Cardiac fibroblast (primary cell): Measurements from ENCODE around the gene YPEL4.
A peak's percentile ranks its signal among the peaks of the same experiment; 100 is the strongest.
"Not testable (repeated sequence)": the region's sequence is repeated elsewhere in the genome, so short reads cannot be mapped to it uniquely, and the experiment has no call there.

Experiments
- DNase-seq, 2 donors: peaks; one replicate each; pipeline versions ENCODE4 v3.0.0 to v3.0.0-alpha.2; 2010; ENCODE audit warnings: low read depth in 2 of 2
- H3K4me3 ChIP-seq, 2 donors: replicated peaks in 1 of 2; 1 replicate in 1 of 2; 2 replicates in 1 of 2; pipeline ENCODE4 v1.5.1; 2011; ENCODE audit warnings: low read depth in 2 of 2, low read length in 2 of 2, mild to moderate bottlenecking in 2 of 2, moderate library complexity in 1 of 2
- TF ChIP-seq, protein P1 (sequence below): IDR thresholded peaks from one replicate; pipeline ENCODE4 v1.5.1; 2011; ENCODE audit warnings: low read depth, mild to moderate bottlenecking, low read length, inconsistent platforms

YPEL4 gene

GRCh38 chr11:57649826-57650738 is at the start of gene YPEL4:
Gene YPEL4 (minus strand): TSS chr11:57649912. CDS start chr11:57647107, 2,805 bp downstream.
- peak within 1 kb of the TSS; percentile 55 for H3K4me3 ChIP-seq
- TF ChIP-seq, protein P1, sequence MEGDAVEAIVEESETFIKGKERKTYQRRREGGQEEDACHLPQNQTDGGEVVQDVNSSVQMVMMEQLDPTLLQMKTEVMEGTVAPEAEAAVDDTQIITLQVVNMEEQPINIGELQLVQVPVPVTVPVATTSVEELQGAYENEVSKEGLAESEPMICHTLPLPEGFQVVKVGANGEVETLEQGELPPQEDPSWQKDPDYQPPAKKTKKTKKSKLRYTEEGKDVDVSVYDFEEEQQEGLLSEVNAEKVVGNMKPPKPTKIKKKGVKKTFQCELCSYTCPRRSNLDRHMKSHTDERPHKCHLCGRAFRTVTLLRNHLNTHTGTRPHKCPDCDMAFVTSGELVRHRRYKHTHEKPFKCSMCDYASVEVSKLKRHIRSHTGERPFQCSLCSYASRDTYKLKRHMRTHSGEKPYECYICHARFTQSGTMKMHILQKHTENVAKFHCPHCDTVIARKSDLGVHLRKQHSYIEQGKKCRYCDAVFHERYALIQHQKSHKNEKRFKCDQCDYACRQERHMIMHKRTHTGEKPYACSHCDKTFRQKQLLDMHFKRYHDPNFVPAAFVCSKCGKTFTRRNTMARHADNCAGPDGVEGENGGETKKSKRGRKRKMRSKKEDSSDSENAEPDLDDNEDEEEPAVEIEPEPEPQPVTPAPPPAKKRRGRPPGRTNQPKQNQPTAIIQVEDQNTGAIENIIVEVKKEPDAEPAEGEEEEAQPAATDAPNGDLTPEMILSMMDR: no peak
- peak; percentile 74 to 87 for DNase-seq

DNA sequence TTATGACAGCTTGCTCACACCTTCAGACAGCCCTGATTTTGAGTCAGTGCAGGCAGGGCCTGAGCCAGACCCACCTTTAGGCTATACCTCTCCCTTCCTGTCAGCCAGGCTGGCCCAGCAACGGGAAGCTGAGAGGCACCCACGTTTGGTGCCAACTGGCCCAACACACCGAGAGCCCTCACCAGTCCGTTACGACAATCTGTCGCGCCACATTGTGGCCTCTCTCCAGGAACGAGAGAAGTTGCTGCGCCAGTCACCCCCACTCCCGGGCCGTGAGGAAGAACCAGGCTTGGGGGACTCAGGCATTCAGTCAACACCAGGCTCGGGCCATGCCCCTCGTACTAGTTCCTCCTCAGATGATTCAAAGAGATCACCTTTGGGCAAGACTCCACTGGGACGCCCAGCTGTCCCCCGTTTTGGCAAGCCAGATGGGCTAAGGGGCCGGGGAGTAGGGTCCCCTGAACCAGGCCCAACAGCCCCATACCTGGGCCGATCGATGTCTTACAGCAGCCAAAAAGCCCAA is 49.2 kb upstream of the YPEL4 start:
- TF ChIP-seq, protein P1: no peak

DNA sequence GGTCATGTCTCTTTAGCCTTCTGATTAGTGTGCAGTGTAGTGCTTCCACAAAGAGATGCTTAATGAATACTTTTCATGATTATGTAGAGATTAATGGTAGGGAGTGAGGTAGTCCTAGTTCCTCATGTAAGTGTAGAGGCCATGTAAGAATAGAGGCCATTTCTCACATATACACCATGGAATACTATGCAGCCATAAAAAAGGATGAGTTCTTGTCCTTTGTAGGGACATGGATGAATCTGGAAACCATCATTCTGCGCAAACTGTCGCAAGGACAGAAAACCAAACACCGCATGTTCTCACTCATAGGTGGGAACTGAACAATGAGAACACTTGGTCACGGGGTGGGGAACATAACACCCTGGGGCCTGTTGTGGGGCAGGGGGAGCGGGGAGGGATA is 40.8 kb upstream of the YPEL4 start:
- not testable (repeated sequence) for H3K4me3 ChIP-seq, DNase-seq

More for the DNA sequence above, 49.2 kb upstream of the YPEL4 start:
- DNase-seq: no peak
- no peak overlapping the region for H3K4me3 ChIP-seq

DNA sequence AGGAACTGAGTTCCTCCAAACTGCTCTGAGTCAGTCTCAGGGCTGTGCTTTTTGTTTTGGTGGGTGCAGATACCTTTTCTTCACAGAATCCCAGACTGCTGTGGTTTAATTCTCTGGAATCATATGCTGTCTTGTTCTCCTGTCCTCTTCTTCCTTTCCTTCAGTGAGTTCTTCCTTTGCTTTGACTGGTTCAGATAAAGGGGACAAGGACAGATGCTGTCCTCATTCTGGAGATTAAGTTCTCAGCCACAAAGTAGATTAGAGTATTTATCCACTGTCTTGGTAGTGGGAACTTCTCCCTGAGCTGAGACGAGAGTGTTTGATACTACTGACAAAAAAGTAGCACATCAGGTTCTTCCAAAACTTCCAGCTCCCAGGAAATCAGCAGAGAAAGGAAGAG is 31.5 kb upstream of the YPEL4 start:
- no peak for DNase-seq
- H3K4me3 ChIP-seq: no peak overlapping the region
- TF ChIP-seq, protein P1: no peak

DNA sequence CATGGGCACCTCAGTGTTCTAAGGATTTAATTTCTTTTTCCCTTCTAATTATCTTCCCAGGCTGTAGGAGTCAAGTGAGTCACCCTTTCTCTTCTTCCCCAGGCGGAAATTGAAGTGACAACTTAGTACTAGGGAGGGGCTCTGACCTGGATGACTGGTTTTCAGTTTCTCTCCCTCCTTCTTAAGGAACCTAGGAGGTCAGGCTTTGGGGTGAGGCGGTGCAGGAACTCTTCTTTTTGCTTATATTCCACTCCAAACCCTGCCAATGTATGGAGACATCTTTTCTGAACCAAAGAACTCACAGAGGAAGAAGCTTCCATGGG is 30.8 kb upstream of the YPEL4 start:
- DNase-seq: peak; percentile 45 to 49
- TF ChIP-seq, protein P1: no peak

DNA sequence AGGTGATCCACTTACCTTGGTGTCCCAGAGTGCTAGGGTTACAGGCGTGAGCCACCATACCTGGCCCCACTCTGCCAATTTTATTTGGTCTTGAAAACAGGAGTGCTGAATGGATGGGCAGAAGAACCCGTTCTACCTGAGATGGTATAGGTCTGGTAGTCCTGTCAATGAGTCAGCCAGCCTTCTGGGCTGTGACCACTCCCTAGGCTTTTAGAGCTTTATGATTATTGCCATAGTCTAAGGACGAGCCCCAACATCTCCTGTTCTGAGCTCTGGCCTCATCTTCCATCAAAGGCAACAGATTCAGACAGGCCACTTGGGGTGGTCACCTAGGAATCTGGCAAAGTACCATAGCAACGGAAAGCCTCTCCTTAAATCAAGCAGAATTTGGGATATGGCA is 29.7 kb upstream of the YPEL4 start:
- no peak for DNase-seq
- H3K4me3 ChIP-seq: no peak overlapping the region
- TF ChIP-seq, protein P1: no peak

More for the DNA sequence above, 30.8 kb upstream of the YPEL4 start:
- H3K4me3 ChIP-seq: no peak overlapping the region

DNA sequence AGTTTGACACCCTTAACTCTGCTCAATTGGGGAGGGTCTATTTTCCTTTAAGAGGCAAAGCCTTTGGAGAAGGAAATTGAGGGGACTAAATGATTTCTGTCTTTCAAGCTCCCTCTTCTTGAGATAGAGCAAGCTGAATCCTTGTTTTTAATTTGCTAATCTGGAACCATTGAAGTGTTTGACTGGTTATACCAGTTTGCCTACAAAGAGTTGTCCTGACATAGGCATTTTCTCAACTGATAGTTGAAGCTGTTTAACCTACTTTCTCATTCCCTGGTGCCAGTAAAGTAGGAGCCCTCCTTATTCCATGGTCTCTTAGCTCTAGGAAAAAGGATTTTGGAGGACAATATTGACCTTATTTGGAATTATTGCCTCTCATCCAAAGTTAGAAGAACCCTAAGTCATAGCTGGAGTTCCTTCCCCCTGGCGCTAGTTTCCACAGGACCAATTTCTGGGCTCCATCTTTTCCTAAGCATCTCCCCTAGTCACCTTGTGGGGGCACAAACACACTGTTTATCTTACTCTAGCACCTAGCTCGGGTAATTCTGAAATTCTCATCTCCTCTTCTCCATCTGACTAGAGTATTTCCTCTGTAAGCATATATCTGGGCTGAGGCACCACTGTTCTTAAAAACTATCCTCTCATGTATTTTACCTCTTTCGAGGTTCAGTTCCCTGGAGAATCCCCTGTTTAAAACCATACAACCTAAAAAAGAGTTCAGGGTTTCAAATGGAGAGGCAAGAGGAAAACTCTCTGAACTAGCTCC is 25.6 kb upstream of the YPEL4 start:
- DNase-seq: no peak
- TF ChIP-seq, protein P1: no peak
- no peak overlapping the region for H3K4me3 ChIP-seq
